Measurements from ENCODE around the gene FAM120B.

DNA sequence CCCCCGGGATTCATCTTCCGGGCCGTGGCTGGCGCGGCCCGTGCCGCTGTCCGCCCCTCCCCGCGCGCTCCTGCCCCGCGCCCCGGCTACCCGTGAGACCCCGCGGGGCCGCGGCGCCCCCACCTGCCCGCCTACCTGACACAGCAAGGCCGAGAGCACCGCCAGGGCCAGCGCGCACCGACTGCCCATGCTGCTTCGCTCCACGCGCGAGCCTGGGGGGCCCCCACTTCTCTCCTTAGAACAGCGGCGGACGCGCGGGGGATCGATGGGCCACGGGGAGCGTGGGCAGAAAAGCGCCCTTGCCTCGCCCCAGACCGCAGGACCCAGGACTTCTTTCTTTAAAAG lies 16.6 kb upstream of the FAM120B start:
- TF ChIP-seq POLR2A (IDR thresholded peaks at IDR 0.05): no peak
- no peak for TF ChIP-seq CTCF (IDR thresholded peaks at IDR 0.05)
